GM19395 (cell line): ENCODE data around the gene JUP.
"Not testable (repeated sequence)": the region's sequence is repeated elsewhere in the genome, so short reads cannot be mapped to it uniquely, and the experiment has no call there.

Experiments used
- ATAC-seq: cut with Tn5 transposase; IDR thresholded peaks from one replicate; pipeline ENCODE4 v1.9.1; 2021; ENCODE audit warnings: mild to moderate bottlenecking, moderate library complexity; ENCODE audit not compliant: unreplicated experiment

Gene JUP

DNA sequence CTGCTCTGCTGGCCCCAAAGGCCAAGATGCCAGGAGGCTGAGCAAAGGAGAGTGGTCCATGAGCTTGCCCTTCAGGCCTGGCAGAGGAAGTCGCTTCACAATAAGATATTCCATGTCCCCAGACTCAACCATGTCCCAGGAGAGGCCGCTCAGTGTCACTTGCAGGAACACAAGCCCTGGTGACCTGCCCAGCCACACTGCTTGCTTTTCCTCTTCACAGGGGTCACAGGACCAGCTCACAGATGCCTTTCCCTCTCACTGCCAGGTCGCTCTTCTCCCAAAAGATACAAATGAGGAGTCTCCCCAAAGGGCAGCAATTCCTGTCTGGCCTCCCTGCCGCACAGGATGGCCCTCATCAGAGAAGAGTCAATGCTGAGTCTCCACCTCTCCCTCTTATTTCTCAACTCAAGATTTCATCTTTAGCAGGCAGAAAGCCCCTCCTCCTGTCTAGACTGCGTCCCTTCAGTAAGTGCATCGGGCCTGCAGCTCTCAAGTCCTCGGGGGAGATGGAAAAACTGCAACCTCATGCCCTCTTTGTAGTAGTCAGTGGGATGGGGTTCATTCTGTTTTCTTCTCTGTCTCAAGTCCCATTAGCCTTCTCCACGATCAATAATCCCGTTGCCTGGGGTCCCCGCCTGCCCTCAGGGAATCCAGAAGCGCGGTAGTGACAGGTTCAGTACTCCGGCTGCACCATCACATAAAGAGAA lies 5.0 kb downstream of the JUP start:
- no peak for ATAC-seq

DNA sequence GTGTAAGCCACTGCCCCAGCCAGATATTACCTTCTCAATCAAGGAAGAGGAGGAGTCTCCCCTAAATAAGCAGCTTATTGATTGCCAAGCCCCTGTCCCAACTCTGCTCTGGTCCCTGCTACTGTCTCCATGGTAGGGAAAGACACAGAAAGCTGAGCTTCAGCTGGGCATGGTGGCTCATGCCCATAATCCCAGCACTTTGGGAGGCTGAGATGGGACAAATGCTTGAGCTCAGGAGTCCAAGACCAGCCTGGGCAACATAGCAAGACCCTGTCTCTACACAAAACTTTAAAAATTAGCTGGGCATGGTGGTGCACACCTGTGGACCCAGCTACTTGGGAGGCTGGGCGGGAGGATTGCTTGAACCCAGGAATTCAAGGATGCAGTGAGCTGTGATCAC lies 6.6 kb downstream of the JUP start:
- no peak for ATAC-seq

DNA sequence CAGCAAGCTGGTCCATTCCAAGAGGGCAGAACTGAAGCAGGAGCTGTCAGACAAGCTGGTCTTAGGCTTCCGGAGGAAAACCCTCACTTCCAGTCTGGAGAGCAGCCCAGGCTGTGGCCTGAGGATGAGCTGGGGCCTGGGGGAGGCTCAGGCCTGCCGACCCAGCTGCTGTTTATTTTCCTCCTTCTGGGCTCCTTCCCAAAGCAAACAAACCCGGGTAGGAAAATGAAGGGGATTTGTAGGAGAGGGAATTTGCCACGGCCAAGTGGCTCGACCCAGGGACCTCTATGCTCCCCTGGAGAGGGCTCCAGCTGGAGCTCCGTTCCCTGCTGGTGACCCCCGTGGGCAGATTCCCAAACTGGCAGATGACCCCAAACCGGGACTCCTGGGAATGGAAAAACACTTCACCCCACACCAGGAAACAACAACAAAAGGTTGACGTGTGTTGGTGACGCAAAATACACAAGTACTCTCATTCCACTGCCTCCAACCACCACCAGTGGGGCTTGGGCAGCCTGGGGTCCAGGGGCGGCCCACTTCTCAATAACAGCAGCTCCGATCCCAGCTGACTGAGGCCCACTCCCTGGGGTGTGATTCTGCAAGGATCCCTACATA lies 8.8 kb downstream of the JUP start:
- no peak for ATAC-seq

DNA sequence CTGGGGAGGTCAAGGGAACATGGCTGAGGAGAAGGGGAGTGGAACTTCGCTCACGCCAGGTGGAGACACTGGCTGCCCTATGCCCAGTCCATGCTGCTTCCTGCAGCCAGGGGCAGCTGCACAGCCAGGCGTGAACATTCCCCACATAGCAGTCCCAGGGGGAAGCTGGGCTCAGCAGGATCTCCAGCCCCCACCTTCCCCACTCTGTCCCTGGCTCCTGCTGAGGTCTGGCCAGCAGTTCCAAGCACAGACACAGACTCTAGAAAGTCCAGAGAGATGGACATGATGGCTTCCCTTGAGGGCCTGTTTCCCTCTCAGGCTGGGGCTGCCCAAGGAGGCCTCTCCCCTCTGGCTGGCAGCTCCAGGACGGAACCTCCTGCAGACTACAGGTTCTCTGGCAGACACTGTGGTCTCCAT lies 9.3 kb downstream of the JUP start:
- ATAC-seq = no peak

DNA sequence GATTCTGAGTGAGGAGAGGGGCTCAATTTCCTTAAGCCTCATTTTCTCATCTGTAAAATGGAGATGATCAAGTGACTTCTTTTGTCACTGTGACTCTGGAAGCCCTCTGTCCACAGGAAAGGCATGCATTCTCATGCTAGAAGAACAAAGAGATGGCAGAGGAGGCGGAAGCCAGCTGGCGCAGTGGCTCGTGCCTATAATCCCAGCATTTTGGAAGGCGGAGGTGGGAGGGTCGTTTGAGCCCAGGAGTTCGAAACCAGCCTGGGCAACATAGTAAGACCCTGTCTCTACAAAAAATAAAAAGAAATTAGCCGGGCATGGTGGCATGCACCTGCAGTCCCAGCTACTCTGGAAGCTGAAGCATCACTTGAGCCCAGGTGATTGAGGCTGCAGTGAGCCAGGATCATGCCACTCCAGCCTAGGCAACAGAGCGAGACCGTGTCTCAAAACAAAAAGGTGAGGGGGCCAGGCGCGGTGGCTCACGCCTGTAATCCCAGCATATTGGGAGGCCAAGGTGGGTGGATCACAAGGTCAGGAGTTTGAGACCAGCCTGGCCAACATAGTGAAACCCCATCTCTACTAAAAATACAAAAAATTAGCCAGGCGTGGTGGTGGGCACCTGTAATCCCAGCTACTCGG lies 10.1 kb downstream of the JUP start:
- not testable (repeated sequence) for ATAC-seq

DNA sequence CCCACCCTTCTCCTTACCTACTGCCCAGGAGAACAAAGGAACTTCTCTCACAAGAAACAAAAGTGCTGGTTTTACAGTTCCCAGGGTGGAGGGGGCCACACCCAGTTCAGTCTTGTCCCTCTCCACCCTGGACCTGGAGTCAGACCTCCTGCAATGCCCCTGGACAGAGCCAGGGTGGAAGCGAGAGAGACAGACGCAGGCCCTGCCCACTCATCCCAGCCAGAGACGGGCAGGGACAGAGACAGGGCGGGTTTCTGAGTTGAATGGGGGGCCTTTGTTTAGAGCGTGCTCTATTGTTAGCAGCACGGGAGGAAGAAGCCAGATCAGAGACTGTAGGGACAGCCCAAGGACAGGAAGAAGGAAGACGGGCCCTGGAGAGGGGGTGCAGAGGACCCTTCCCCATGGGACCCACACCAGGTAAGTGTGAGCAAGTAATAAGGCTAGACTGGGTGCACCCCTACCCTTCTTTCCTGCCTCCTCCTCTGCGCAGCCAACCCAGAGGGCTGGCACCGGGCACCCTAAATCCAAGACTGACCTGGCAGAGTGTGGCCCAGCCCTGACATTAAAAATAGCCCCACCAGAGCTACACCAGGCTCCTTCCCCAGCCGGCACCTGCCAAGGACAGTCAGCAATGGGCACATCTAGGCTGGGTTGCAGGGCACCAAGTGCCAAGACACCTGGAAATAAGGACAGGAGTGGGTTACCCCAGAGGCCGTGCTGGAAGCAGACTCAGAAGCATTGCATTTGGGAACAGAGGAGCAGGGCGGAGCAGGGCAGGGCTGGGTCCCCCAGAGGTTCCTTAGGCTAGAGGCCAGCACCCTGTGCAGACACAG lies 10.9 kb downstream of the JUP start:
- ATAC-seq = no peak

DNA sequence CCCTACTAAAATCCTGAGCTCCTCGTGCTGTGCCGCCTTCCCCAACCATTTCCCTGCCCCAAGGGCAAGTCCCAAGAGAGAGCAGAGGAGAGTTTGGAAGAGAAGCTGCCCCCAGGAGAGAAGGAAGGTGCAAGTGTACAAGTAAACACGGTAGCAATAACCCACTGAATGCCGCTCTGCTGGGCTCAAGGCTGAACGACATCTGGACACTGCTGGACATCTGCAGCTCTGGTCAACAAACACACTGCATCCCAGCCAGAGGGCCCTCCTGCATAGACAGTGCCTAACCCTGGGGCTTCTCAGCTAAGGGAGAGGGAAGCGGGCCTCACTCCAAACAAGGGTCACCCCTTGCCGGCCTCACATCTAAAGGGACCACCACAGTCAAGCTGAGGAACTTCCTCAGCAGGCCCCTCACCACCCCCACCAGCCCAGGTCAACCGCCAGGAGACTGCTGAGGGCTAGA lies 12.7 kb downstream of the JUP start:
- ATAC-seq = no peak

DNA sequence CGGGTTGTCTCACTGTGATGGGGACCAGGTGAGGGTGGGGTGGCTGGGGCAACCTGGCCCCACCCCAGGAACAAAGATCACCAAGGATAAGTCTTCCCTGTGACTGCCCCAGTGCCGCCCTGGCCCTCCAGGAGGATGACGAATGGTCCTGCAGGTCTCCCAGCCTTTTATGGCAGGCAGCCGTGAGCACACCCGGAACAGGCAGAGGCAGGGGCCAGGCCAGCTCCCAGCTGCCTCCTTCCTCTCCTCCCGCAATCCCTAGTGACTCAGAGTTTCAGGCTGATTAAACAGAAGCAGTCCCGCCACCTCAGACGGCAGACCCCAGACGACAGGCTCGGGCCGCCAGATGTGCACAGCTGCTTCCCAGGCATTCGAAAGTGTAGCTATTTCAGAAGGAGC lies 13.3 kb downstream of the JUP start:
- no peak for ATAC-seq

DNA sequence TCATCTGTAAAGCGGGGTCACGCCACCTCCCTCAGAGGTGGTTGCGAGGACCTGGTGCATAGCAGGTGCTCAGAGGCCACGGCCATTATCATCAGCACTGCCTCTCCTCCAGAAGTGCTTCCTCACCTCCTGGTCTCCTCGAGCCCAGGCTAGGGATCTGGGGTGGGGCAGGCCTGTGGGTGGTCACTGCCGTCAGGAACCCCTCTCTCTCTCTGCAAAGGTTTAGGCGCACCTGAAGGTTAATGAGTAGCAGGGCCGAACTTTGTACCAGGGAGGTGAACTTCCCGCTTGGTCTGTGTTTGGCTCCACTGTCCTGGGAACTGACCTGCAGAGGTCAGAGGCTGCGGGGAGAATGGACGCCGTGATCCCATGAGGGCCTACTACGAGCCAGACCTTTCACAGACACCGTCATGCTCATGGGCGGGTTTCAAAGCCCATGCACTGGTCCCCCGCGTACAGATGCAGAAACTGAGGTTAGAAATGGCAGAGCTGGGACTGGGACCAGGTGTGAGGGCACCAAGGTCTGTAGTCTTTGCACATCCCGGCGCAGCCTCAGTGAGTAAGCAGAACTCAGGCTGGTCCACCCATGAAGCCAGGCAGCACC lies 13.8 kb downstream of the JUP start:
- no peak for ATAC-seq

DNA sequence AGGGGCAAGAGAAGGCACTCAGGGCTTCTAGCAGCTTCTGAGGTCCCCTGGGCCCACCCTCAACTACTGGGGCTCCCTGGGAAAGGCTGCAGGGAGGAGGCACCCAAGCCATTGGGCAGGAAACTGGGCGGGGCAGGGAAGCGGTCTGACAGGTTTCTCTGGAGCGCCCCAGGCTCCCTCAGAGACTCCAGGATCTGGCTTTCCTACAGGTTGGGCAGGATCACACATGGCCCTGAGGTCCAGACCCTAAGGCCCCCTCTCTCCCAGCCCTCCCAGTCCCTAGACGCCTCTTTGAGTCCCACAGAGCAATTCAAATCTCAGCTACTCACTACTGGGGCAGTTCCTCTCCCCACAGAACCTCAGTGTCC lies 14.3 kb downstream of the JUP start:
- no peak for ATAC-seq

DNA sequence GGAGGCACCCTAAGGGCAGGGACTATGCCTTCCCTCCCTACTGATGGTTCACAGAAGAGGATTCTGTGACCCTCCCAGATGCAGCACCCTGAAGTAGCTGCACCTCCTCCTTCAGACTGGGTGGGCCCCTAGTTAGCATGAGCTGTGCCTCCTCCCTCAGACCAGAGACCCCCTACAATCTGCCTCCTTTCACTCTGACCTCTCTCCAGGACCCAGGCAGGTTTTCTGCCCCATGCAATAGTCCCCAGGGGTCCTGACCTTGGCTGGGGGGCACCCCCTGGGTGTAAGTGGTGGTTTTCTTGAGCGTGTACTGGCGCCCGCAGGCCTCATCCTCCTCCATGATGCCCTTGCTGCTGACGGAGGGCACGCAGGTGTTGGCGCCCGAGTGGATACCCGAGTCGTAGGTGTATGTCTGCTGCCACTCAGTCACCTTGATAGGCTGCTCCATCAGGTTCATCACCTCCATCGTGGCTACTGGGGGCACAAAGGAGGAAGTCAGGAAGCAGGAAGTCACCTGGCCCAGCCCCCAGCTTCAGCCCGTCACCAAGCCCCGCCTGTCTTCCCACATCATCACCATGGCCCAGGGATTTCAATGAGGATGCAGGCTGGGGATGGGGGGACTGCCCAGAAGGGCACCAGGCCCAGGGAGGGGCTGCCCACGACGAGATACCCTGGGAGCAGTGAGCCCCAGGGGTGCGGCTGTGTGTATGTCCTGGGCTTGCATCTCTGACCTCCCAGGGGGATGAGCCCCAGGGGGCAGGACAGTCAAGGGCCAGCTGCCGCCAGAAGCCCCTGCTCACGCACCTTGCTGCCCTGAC lies 14.9 kb downstream of the JUP start:
- no peak for ATAC-seq

DNA sequence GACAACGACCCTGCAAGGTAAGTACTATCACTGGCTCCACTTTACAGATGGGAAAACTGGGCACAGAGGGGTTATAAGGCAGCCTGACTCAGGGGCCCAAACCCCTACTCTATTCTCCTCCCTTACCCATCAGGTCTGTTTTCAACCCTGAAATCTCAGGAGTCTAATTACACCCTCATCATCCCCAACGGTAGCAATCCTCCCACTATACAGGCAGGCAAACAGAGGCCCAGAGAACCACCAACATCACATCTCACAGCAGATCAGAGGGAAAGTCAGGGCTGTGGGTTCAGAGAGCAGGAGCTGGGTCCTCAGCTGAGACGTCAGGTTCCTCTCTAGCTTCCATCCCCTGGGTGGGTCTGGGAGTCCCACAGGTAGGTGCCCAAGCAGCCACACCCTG lies 16.5 kb downstream of the JUP start:
- no peak for ATAC-seq

DNA sequence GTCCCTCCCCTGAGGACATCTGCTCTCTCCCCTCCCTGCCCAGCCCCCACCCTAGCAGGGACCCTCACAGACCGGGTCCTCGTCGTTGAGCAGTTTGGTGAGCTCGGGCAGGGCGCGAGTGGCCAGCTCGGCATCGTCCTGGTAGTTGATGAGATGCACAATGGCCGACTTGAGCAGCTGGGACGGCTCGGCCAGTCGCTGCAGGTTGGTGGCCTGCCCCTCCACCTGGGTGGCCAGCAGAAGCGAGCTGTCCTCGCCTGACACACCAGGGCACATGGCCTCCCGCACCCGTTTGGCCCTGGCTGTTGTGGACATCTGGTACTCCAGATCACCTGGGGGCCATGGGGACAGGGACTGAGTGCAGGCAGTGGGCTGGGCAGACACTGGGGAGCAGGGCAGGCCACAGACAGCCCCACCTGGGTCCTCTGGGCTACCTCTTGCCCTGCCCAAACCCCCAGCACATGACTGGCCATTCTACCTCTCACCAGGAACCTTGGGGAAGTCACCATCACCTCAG lies 17.1 kb downstream of the JUP start:
- no peak for ATAC-seq

DNA sequence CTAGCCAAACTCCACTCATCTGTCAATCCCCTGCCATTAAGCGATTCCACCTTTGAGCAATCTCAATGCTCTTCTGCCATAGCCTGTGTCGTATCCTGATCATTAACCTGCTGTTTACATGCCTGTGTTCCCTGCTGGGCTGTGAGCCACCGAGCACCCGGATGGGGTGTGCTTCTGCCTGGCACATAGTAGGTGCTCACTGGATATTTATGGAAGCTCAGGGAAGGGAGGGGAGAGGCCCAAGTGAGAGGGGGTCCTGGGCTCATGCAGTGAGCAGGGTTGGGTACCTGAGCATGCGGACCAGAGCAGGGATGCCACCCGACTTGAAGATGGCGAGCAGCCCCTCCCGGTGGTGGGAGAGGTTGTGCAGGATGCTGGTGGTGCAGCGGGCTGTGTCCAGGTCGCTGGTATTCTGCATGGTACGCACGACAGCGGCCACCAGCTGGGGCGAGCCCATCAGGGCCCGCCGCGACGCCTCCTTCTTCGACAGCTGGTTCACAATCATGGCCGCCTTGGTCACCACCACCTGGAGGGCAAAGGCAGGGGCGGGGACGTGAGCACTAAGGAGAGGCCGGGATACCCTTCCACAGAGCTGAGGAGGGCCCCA lies 17.7 kb downstream of the JUP start:
- ATAC-seq = no peak

DNA sequence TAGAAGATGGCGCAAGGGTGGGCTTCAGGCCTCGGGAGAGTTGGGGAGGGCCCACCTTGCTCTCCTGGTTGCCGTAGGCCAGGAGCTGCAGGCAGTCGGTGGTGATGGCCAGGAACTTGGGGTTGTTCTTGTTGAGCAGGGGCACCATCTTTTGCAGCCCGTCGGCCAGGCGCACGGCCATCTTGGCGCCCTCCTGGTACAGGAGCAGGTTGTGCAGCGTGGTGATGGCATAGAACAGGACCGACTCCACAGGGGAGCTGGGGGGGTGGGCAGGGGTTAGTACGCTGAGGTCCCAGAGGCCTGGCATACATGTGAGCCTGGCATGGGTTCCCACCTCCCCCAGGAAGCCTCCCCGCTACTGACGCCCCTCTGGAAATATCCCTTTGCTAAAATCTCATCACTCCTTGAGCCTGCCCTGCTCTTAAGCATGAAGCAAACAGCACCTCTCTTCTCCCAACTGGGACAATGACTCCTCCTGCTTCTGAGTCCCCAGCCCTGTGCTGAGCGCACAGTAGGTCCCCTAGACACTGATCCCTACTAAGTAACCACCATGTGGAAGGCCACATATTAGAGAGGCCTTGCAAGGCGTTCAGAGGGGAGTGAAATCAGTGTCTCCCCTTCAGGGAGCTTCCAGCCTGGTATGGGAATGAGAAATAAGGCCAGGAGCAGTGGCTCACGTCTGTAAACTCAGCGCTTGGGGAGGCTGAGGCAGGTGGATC lies 19.0 kb downstream of the JUP start:
- no peak for ATAC-seq

DNA sequence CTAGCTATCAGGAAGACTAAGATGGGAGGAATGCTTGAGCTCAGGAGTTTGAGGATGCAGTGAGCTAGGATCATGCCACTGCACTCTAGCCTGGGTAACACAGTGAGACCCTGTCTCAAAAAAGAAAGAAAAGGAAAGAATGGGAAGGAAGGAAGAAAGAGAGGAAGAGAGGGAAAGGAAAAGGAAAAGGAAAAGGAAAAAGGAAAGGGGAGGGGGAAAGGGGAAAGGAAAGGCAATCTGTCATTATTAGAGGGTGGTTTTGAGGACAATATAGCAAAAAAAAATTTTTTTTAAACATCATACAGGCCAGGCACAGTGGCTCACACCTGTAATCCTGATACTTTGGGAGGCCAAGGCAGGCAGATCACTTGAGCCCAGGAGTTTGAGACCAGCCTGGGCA lies 20.4 kb downstream of the JUP start:
- no peak for ATAC-seq

DNA sequence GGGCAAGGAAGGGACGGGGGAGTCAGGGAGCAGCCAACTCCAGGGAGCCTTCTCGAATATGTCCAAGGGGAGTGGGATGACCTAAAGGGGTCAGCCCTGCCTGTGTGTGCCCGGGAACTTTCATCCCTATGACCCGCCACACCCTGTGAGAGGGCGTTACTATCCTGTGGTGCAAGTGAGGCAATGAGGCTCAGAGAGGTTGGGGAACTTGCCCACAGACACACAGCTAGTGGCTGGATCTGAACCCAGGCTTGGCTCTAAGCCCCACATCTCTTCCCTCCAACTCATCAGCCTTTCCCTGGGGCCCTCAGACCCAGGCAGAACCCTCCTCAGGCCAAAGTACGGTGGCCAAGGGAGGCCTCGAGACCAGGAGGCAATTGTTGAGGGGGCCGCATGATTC lies 23.2 kb downstream of the JUP start:
- ATAC-seq = no peak

DNA sequence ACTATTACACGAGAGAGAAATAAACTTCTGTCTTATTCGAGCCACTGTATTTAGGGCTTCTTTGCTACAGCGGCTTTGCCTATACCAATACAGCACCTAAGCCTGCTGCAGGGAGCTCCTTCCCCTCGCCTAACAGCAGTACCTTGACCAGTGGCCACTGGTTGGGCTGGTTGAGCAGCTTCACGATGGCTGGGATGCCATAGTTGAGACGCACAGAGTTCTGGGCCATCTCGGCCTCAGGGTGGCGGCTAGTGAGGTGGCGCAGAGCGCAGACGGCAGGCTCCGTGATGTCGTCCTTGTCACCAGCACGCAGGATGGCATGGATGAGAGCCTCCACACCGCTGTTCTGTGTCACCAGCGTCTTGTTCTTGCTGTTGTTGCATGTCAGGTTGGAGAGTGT lies 23.7 kb downstream of the JUP start:
- no peak for ATAC-seq

DNA sequence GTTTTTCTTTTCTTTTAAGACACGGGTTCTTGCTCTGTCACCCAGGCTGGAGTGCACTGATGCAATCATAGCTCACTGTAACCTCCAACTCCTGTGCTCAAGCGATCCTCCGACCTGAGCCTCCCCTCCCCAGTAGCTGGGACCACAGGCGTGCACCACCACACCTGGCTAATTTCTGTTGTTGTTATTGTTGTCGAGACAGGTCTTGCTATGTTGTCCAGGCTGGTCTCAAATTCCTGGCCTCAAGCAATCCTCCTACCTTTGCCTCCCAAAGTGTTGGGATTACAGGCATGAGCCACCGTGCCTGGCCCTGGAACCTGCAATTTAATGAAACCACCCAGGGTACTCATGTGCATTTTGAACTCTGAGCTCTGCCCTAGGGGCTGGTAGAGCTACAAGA lies 24.1 kb downstream of the JUP start:
- ATAC-seq = no peak
